HepG2 (cell line): ENCODE measurements around the gene GSK3A. TPM values are rescaled to one million over a fixed set of nuclear protein-coding genes. Genes with fewer than 3 reads are reported as not detected.
A peak's percentile ranks its signal among the peaks of the same experiment; 100 is the strongest.

ENCODE experiments used
- CAMTA2 ChIP-seq: sonication (generic); formaldehyde crosslinking; IDR thresholded peaks from 2 replicates; pipeline ENCODE4 v1.4.0; 2020; ENCODE audit warnings: mild to moderate bottlenecking, missing genetic modification reagents, borderline replicate concordance
- CREB1 ChIP-seq, 2 experiments: fragments of 450-650 bp in 1 of 2; IDR thresholded peaks; 2 replicates each; pipeline ENCODE4 v1.6.1; 2016 to 2017; ENCODE audit warnings: control low read depth in 1 of 2, mild to moderate bottlenecking in 1 of 2, missing compliant biosample characterization in 1 of 2, missing genetic modification characterization in 1 of 2
- FOXK1 ChIP-seq: sonication (generic); formaldehyde crosslinking; IDR thresholded peaks from 2 replicates; pipeline ENCODE4 v1.4.0; 2020; ENCODE audit warnings: low read depth, missing genetic modification reagents, borderline replicate concordance
- FOXO1 ChIP-seq: sonication (generic); formaldehyde crosslinking; IDR thresholded peaks from 2 replicates; pipeline ENCODE4 v1.4.0; 2020; ENCODE audit warnings: missing genetic modification reagents
- GABPB1 ChIP-seq: IDR thresholded peaks from 2 replicates; pipeline ENCODE4 v1.6.1; 2016; ENCODE audit warnings: mild to moderate bottlenecking, missing genetic modification reagents, moderate library complexity, missing compliant biosample characterization
- KMT2A ChIP-seq: sonication (generic); formaldehyde crosslinking; IDR thresholded peaks from 2 replicates; pipeline ENCODE4 v1.4.0; 2020; ENCODE audit warnings: missing genetic modification reagents
- PAX8 ChIP-seq: sonication (generic); formaldehyde crosslinking; IDR thresholded peaks from 2 replicates; pipeline ENCODE4 v1.8.0; 2022; ENCODE audit warnings: mild to moderate bottlenecking, missing genetic modification reagents, borderline replicate concordance
- SNAI1 ChIP-seq: sonication (generic); formaldehyde crosslinking; IDR thresholded peaks from 2 replicates; pipeline ENCODE4 v1.5.0; 2020; ENCODE audit warnings: mild to moderate bottlenecking, missing genetic modification reagents, borderline replicate concordance
- SOX6 ChIP-seq, 2 experiments: fragments of 450-650 bp in 1 of 2; sonication (generic) in 1 of 2; formaldehyde crosslinking in 1 of 2; IDR thresholded peaks; 2 replicates each; pipeline versions ENCODE4 v1.4.0 to v1.6.1; 2017 to 2020; ENCODE audit warnings: antibody characterized with exemption in 1 of 2, mild to moderate bottlenecking in 1 of 2, missing genetic modification reagents in 1 of 2
- TAF15 ChIP-seq: fragments of 200-400 bp; formaldehyde crosslinking; IDR thresholded peaks from one replicate; pipeline ENCODE4 v1.6.1; 2018; ENCODE audit warnings: mild to moderate bottlenecking, low read depth, low read length; ENCODE audit not compliant: poor library complexity, severe bottlenecking
- ZFP36L1 ChIP-seq: sonication (generic); formaldehyde crosslinking; IDR thresholded peaks from 2 replicates; pipeline ENCODE4 v1.8.0; 2022; ENCODE audit warnings: mild to moderate bottlenecking, missing genetic modification reagents, moderate library complexity
- ZFY ChIP-seq: sonication (generic); formaldehyde crosslinking; IDR thresholded peaks from 2 replicates; pipeline ENCODE4 v1.4.0; 2020; ENCODE audit warnings: missing genetic modification reagents
- ZNF235 ChIP-seq: sonication (generic); formaldehyde crosslinking; IDR thresholded peaks from 2 replicates; pipeline ENCODE4 v1.8.1; 2023; ENCODE audit warnings: mild to moderate bottlenecking, missing genetic modification reagents, borderline replicate concordance
- ZNF3 ChIP-seq: IDR thresholded peaks from 2 replicates; pipeline ENCODE4 v1.7.0; 2017; ENCODE audit warnings: inconsistent platforms
- ZNF431 ChIP-seq: sonication (generic); formaldehyde crosslinking; IDR thresholded peaks from 2 replicates; pipeline ENCODE4 v1.9.0; 2022; ENCODE audit warnings: missing genetic modification reagents, low read depth, mild to moderate bottlenecking, borderline replicate concordance
- ZNF674 ChIP-seq: sonication (generic); formaldehyde crosslinking; IDR thresholded peaks from 2 replicates; pipeline ENCODE4 v1.5.0; 2020; ENCODE audit warnings: low read depth, mild to moderate bottlenecking, missing genetic modification reagents
- ZNF879 ChIP-seq: sonication (generic); formaldehyde crosslinking; IDR thresholded peaks from 2 replicates; pipeline ENCODE4 v1.8.1; 2023; ENCODE audit warnings: missing genetic modification reagents
- polyA plus RNA-seq, 8 experiments: library from polyadenylated mRNA; depleted of rRNA in 3 of 8; stranded (reverse) in 7 of 8; unstranded in 1 of 8; fragments of >200 nt; fragmentation: Illumina TruSeq in 4 of 8; extraction: Trizol in 4 of 8; gene quantifications; 2 replicates each; pipeline versions ENCODE4 v1.2.1 to v1.2.3, GENCODE V29; 2011 to 2016; ENCODE audit warnings: low read depth in 4 of 8, missing spikeins in 1 of 8, mixed read lengths in 1 of 8; ENCODE audit not compliant: insufficient read depth in 1 of 8
- total RNA-seq, 5 experiments: library from RNA; depleted of rRNA; stranded (reverse); fragments of >200 nt; fragmentation: Illumina TruSeq; extraction: Trizol; gene quantifications; 2 replicates each; pipeline ENCODE4 v1.2.3, GENCODE V29; 2016; ENCODE audit warnings: low read depth in 1 of 5
- TF ChIP-seq, protein P1 (sequence below): sonication (generic); formaldehyde crosslinking; IDR thresholded peaks from 2 replicates; pipeline ENCODE4 v1.9.0; 2022; ENCODE audit warnings: missing genetic modification reagents, mild to moderate bottlenecking, borderline replicate concordance
- TF ChIP-seq, protein P2 (sequence below): sonication (generic); formaldehyde crosslinking; IDR thresholded peaks from 2 replicates; pipeline ENCODE4 v1.4.0; 2020; ENCODE audit warnings: missing genetic modification reagents
- TF ChIP-seq, protein P3 (sequence below): IDR thresholded peaks from 2 replicates; pipeline ENCODE4 v1.6.1; 2016; ENCODE audit warnings: missing genetic modification reagents, missing compliant biosample characterization
- TF ChIP-seq, protein P4 (sequence below): sonication (generic); formaldehyde crosslinking; IDR thresholded peaks from 2 replicates; pipeline ENCODE4 v1.4.0; 2020; ENCODE audit warnings: missing genetic modification reagents

GSK3A gene
- total and polyA plus RNA-seq, 2 of the 13 experiments (the other 11 are each of a cell fraction or from before 2014, with no cell fraction given): 16.9 to 52.5 TPM

DNA sequence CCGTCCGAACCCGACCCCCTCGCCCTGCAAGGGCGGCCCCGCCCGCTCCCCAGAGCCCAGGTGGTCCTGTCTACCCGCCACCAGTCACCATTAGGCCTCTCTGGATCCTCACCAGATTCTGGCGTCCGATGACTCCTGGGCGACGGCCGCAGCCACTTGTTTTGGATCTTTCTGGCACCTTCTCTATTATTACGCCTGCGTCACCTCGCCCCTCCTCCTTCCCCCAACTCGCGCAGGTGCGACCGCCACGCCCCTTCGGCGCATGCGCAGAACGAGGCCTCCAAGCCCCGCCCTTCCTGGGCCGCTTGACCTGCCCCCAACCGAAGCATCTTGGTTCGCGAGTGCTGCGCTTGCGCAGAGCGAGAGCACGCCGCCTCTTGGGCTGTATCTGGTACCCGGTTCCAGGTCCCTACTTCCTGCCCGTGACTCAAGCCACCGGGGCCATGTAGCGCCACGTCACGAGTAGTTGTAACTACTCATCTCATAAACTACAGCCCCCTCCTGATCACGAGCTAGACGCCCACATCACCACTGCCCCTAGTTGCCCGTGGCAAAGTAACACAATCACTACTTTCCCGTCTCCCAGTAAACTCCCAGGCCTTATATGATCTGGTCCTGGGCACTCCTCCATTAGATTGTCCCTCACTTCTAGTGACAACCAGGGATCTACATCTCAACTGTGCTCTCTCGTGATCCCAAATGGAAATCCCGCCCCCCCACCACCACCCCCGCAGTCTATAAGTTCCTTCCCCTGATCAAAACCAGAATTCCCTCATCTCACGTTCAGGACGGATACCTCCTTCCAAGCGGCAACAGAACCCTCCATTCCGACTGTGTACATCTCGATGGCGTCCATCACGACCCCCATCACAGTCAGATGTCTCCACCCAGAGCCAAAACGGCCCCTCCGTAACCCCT lies 24.6 kb downstream of the GSK3A start, which contains the start of gene DEDD2 (continued):
- TF ChIP-seq, protein P1, sequence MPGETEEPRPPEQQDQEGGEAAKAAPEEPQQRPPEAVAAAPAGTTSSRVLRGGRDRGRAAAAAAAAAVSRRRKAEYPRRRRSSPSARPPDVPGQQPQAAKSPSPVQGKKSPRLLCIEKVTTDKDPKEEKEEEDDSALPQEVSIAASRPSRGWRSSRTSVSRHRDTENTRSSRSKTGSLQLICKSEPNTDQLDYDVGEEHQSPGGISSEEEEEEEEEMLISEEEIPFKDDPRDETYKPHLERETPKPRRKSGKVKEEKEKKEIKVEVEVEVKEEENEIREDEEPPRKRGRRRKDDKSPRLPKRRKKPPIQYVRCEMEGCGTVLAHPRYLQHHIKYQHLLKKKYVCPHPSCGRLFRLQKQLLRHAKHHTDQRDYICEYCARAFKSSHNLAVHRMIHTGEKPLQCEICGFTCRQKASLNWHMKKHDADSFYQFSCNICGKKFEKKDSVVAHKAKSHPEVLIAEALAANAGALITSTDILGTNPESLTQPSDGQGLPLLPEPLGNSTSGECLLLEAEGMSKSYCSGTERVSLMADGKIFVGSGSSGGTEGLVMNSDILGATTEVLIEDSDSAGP (CRISPR knock-in tag): peak; percentile 12; the same call in 1 of the 2 replicates
- TF ChIP-seq ZNF431 (CRISPR knock-in tag): no peak
- 0 out of 2 replicates have a peak, but pooled peaks have one; percentile 48 for TF ChIP-seq ZFP36L1 (CRISPR knock-in tag)
- TF ChIP-seq ZNF235 (CRISPR knock-in tag): no peak
- TF ChIP-seq FOXK1 (CRISPR knock-in tag): peak; percentile 83; the same call in 1 of the 2 replicates
- peak; percentile 3; the same call in 1 of the 2 replicates for TF ChIP-seq SNAI1
- TF ChIP-seq CAMTA2: 0 out of 2 replicates have a peak, but pooled peaks have one; percentile 77
- TF ChIP-seq, protein P2, sequence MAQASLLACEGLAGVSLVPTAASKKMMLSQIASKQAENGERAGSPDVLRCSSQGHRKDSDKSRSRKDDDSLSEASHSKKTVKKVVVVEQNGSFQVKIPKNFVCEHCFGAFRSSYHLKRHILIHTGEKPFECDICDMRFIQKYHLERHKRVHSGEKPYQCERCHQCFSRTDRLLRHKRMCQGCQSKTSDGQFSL (CRISPR knock-in tag): no peak
- TF ChIP-seq ZNF879 (CRISPR knock-in tag): 0 out of 2 replicates have a peak, but pooled peaks have one; percentile 67
- TF ChIP-seq, protein P3, sequence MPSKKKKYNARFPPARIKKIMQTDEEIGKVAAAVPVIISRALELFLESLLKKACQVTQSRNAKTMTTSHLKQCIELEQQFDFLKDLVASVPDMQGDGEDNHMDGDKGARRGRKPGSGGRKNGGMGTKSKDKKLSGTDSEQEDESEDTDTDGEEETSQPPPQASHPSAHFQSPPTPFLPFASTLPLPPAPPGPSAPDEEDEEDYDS (CRISPR knock-in tag): peak; percentile 93
- TF ChIP-seq ZNF674: no peak; the same call in 1 of the 2 replicates
- TF ChIP-seq SOX6 (IDR thresholded peaks at IDR 0.05): no peak
- peak; percentile 88 for TF ChIP-seq SOX6 (CRISPR knock-in tag; IDR thresholded peaks at IDR 0.05)
- peak; percentile 78 for TF ChIP-seq ZFY (CRISPR knock-in tag)
- no peak for TF ChIP-seq TAF15
- 0 out of 2 replicates have a peak, but pooled peaks have one; percentile 4 for TF ChIP-seq FOXO1 (CRISPR knock-in tag)
- no peak for TF ChIP-seq ZNF3 (CRISPR knock-in tag)
- TF ChIP-seq, protein P4, sequence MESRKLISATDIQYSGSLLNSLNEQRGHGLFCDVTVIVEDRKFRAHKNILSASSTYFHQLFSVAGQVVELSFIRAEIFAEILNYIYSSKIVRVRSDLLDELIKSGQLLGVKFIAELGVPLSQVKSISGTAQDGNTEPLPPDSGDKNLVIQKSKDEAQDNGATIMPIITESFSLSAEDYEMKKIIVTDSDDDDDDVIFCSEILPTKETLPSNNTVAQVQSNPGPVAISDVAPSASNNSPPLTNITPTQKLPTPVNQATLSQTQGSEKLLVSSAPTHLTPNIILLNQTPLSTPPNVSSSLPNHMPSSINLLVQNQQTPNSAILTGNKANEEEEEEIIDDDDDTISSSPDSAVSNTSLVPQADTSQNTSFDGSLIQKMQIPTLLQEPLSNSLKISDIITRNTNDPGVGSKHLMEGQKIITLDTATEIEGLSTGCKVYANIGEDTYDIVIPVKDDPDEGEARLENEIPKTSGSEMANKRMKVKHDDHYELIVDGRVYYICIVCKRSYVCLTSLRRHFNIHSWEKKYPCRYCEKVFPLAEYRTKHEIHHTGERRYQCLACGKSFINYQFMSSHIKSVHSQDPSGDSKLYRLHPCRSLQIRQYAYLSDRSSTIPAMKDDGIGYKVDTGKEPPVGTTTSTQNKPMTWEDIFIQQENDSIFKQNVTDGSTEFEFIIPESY (CRISPR knock-in tag): 0 out of 2 replicates have a peak, but pooled peaks have one; percentile 13
- no peak for TF ChIP-seq PAX8 (CRISPR knock-in tag)
- peak; percentile 80 for TF ChIP-seq GABPB1 (CRISPR knock-in tag)
- peak; percentile 90 for TF ChIP-seq CREB1 (IDR thresholded peaks at IDR 0.05)
- peak; percentile 76; the same call in 1 of the 2 replicates for TF ChIP-seq CREB1 (CRISPR knock-in tag; IDR thresholded peaks at IDR 0.05)
- TF ChIP-seq KMT2A (CRISPR knock-in tag): peak; percentile 22; the same call in 1 of the 2 replicates
